Vagina (tissue), 2 donors: ENCODE data around the gene NTNG1.

ENCODE experiments used
- CTCF ChIP-seq, 3 experiments: fragments of 450-650 bp in 2 of 3; fragments of 200-600 bp in 1 of 3; sonication (generic) in 1 of 3; IDR thresholded peaks; one replicate each; pipeline ENCODE4 v1.5.1; 2017 to 2019; ENCODE audit warnings: antibody characterized with exemption in 3 of 3, mild to moderate bottlenecking in 2 of 3, moderate library complexity in 2 of 3
- POLR2AphosphoS5 ChIP-seq, 2 donors: sonication (generic); formaldehyde crosslinking; IDR thresholded peaks; one replicate each; pipeline ENCODE4 v1.9.0; 2017; ENCODE audit warnings: antibody characterized with exemption in 2 of 2, mild to moderate bottlenecking in 2 of 2, low read depth in 1 of 2; ENCODE audit not compliant: insufficient read depth in 1 of 2

- no peak for TF ChIP-seq CTCF (IDR thresholded peaks at IDR 0.05)
- TF ChIP-seq POLR2AphosphoS5 (IDR thresholded peaks at IDR 0.05; ENCODE audit: insufficient read depth in 1 of 2, low read depth in 1 of 2), result no peak
Observed at GRCh38 chr1:107365527-107366240, 224.8 kb downstream of the NTNG1 start.
